T-cell (primary cell): Measurements from ENCODE around the gene SYT5. TPM values are rescaled to one million over a fixed set of nuclear protein-coding genes. Genes with fewer than 3 reads are reported as not detected.

Experiments used
- ATAC-seq, 4 experiments: fragments of 200-7000 bp in 3 of 4; fragments of 150-1000 bp in 1 of 4; cut with Tn5 transposase; replicated peaks in 1 of 4; 1 replicate in 3 of 4; 2 replicates in 1 of 4; pipeline ENCODE4 v1.10.0; 2021; ENCODE audit warnings: moderate library complexity in 3 of 4, mild to moderate bottlenecking in 2 of 4, moderate number of reproducible peaks in 1 of 4
- CTCF ChIA-PET, 2 donors: fragments of 300-600 bp; sonication (Branson Sonifier 250); formaldehyde crosslinking; loops; one replicate each; lab custom pipeline; 2022; ENCODE audit warnings: antibody characterized with exemption in 2 of 2; lab: Charles Lee
- POLR2A ChIA-PET, 2 donors: fragments of 300-600 bp; sonication (Branson Sonifier 250); formaldehyde crosslinking; loops; one replicate each; lab custom pipeline; 2022; ENCODE audit warnings: antibody characterized with exemption in 2 of 2; lab: Charles Lee
- DNase-seq, 35 experiments: peaks; one replicate each; pipeline versions ENCODE4 v3.0.0 to v3.0.0-alpha.2; 2013 to 2023
- H3K27ac ChIP-seq: one replicate; pipeline ENCODE4 v1.5.1; 2013; ENCODE audit warnings: low read length
- H3K27me3 ChIP-seq, 2 experiments: replicated peaks in 1 of 2; 1 replicate in 1 of 2; 2 replicates in 1 of 2; pipeline versions ENCODE4 v1.6.1 to v1.7.0; 2013; ENCODE audit warnings: low read length in 1 of 2, mixed read lengths in 1 of 2; ENCODE audit not compliant: control insufficient read depth in 2 of 2, insufficient read depth in 2 of 2; ENCODE audit errors: extremely low read depth in 1 of 2
- H3K36me3 ChIP-seq, 2 donors: 1 replicate in 1 of 2; 2 replicates in 1 of 2; pipeline versions ENCODE4 v1.6.1 to v1.7.0; 2013; ENCODE audit warnings: low read length in 1 of 2; ENCODE audit not compliant: control insufficient read depth in 2 of 2, insufficient read depth in 1 of 2; ENCODE audit errors: extremely low read depth in 1 of 2
- H3K4me1 ChIP-seq, 2 experiments: 1 replicate in 1 of 2; 2 replicates in 1 of 2; pipeline versions ENCODE4 v1.6.1 to v1.7.0; 2013; ENCODE audit warnings: low read length in 2 of 2, mixed read lengths in 1 of 2; ENCODE audit not compliant: insufficient read depth in 2 of 2, control insufficient read depth in 1 of 2; ENCODE audit errors: extremely low read depth in 1 of 2
- H3K4me3 ChIP-seq, 2 donors: 1 replicate in 1 of 2; 2 replicates in 1 of 2; pipeline versions ENCODE4 v1.5.1 to v1.7.0; 2013; ENCODE audit warnings: mild to moderate bottlenecking in 2 of 2, low read length in 1 of 2, moderate library complexity in 1 of 2; ENCODE audit not compliant: control insufficient read depth in 1 of 2; ENCODE audit errors: extremely low read depth in 1 of 2
- H3K9me3 ChIP-seq: 2 replicates; pipeline ENCODE4 v1.7.0; 2013
- H3K27ac Mint-ChIP-seq, 2 donors: one replicate each; pipeline ENCODE4 v1.8.0; 2020 to 2021; ENCODE audit warnings: mild to moderate bottlenecking in 2 of 2, mixed read lengths in 2 of 2
- H3K27me3 Mint-ChIP-seq, 2 donors: one replicate each; pipeline ENCODE4 v1.8.0; 2021 to 2022; ENCODE audit warnings: mixed read lengths in 2 of 2
- H3K36me3 Mint-ChIP-seq: one replicate; pipeline ENCODE4 v1.8.0; 2021; ENCODE audit warnings: mixed read lengths
- H3K4me1 Mint-ChIP-seq, 3 donors: one replicate each; pipeline ENCODE4 v1.8.0; 2020 to 2022; ENCODE audit warnings: mixed read lengths in 3 of 3, mild to moderate bottlenecking in 1 of 3
- H3K4me3 Mint-ChIP-seq, 3 donors: one replicate each; pipeline ENCODE4 v1.8.0; 2020 to 2022; ENCODE audit warnings: mild to moderate bottlenecking in 3 of 3, mixed read lengths in 3 of 3, moderate library complexity in 3 of 3
- H3K9me3 Mint-ChIP-seq, 3 donors: one replicate each; pipeline ENCODE4 v1.8.0; 2020 to 2022; ENCODE audit warnings: mixed read lengths in 3 of 3
- WGBS: methylation state at CpG from one replicate; pipeline ENCODE4 v1.1.5; 2013; ENCODE audit warnings: missing lambda C conversion rate; ENCODE audit not compliant: insufficient coverage; 5-methylcytosine and 5-hydroxymethylcytosine counted together
- total RNA-seq, 35 experiments: library from RNA in 6 of 35; stranded (reverse) in 6 of 35; fragments of 120-200 nt in 1 of 35; gene quantifications; one replicate each; pipeline versions ENCODE4 v1.2.1 to v1.2.4 and lab custom pipeline; 2013 to 2026

SYT5 gene
- total RNA-seq, 5 donors from 2014 or later (not counting 1 experiment from before 2014, with no cell fraction given), result 2.7 to 2.9 TPM; not detected in 3

GRCh38 chr19:55132453-55133129 is 47.5 kb downstream of the SYT5 start:
- WGBS, result 40% methylated on average over 1 of the region's 14 CpGs
- Histone ChIP-seq H3K27me3 (peaks cover 2 to 68% of the 10 kb centered on the region in 2 experiments), H3K4me3 (no peak overlapping the region), H3K36me3 (no peaks in the 10 kb centered on the region), H3K27ac (no peak overlapping the region), H3K4me1 (no peaks in the 10 kb centered on the region), H3K9me3 (no peaks in the 10 kb centered on the region)
- DNase-seq (no peak), ATAC-seq (no peak)
- POLR2A ChIA-PET, result no interaction called here
- H3K9me3 Mint-ChIP-seq, result no peaks in the 10 kb centered on the region
- no peaks in the 10 kb centered on the region for H3K4me1 Mint-ChIP-seq
- H3K27ac Mint-ChIP-seq, result no peak overlapping the region
- CTCF ChIA-PET, result interaction anchor here in 1 of 2 donors (0.6 to 0.7 kb wide), 3 partner anchors 9 to 486 kb away, joined by 3 to 5 read pairs (median 4); no protein-coding TSS in a partner anchor
- H3K36me3 Mint-ChIP-seq, result no peaks in the 10 kb centered on the region
- H3K4me3 Mint-ChIP-seq, result no peak overlapping the region
- peaks cover 35 to 63% of the 10 kb centered on the region in 2 donors for H3K27me3 Mint-ChIP-seq

GRCh38 chr19:55131421-55131820 is 48.7 kb downstream of the SYT5 start:
- no peak for ATAC-seq
- Mint-ChIP-seq H3K27me3 (peaks cover 42 to 67% of the 10 kb centered on the region in 2 donors), H3K9me3 (no peaks in the 10 kb centered on the region), H3K36me3 (no peaks in the 10 kb centered on the region), H3K4me3 (no peak overlapping the region), H3K4me1 (no peaks in the 10 kb centered on the region), H3K27ac (no peak overlapping the region)
- no peak overlapping the region for H3K27ac ChIP-seq
- no peak overlapping the region for H3K4me3 ChIP-seq
- whole genome bisulfite sequencing, result 96% methylated on average over 10 of the region's 16 CpGs
- ChIA-PET CTCF (no interaction called here), POLR2A (no interaction called here)
- no peaks in the 10 kb centered on the region for H3K36me3 ChIP-seq
- no peaks in the 10 kb centered on the region for H3K4me1 ChIP-seq
- H3K9me3 ChIP-seq, result no peaks in the 10 kb centered on the region
- H3K27me3 ChIP-seq, result peaks cover 2 to 56% of the 10 kb centered on the region in 2 experiments
- no peak for DNase-seq

Other genes starting within 250 kb of the SYT5 start
- gene NLRP7, start 232.8 kb downstream of the SYT5 start, total RNA-seq, result not detected
- 1 to 10 TPM; 1.2 to 9.8 (median 6.5) TPM for gene NLRP2, start 213.9 kb downstream of the SYT5 start, total RNA-seq
- gene GP6, start 142.0 kb downstream of the SYT5 start, total RNA-seq, result under 1 TPM in 4 of 5 donors, not detected in 1; 0.33 to 0.55 (median 0.47) TPM
- gene RDH13, start 117.1 kb downstream of the SYT5 start, total RNA-seq, result 10 to 100 TPM; 12.4 to 35.8 (median 21.6) TPM
- gene EPS8L1, start 104.4 kb downstream of the SYT5 start, total RNA-seq, result 1 to 10 TPM; 1.1 to 3.5 (median 2.0) TPM
- gene PPP1R12C, start 62.7 kb downstream of the SYT5 start, total RNA-seq, result 100 to 1,000 TPM; 129 to 197 (median 173) TPM
- gene TNNT1, start 31.1 kb downstream of the SYT5 start, total RNA-seq, result under 1 TPM in 2 of 5 donors, not detected in 3; 0.36 to 0.76 TPM
- not detected for gene TNNI3, start 22.6 kb downstream of the SYT5 start, total RNA-seq
- gene DNAAF3, start 13.7 kb downstream of the SYT5 start, total RNA-seq, result not detected
- 1 to 10 TPM in 1 of 5 donors, under 1 TPM in 2, not detected in 2; 0.16 to 1.1 (median 0.51) TPM for gene PTPRH, start 29.2 kb upstream of the SYT5 start, total RNA-seq
- 10 to 100 TPM; 10.6 to 22.4 (median 18.2) TPM for gene TMEM86B, start 48.5 kb upstream of the SYT5 start, total RNA-seq
- gene PPP6R1, start 78.7 kb upstream of the SYT5 start, total RNA-seq, result 100 to 1,000 TPM; 173 to 208 (median 194) TPM
- 10 to 100 TPM; 16.8 to 27.6 (median 24.7) TPM for gene HSPBP1, start 99.8 kb upstream of the SYT5 start, total RNA-seq
- gene BRSK1, start 103.7 kb upstream of the SYT5 start, total RNA-seq, result 1 to 10 TPM; 2.9 to 5.8 (median 3.9) TPM
- gene TMEM150B, start 145.1 kb upstream of the SYT5 start, total RNA-seq, result under 1 TPM in 1 of 5 donors, not detected in 4; 0.47 TPM
- gene KMT5C, start 159.6 kb upstream of the SYT5 start, total RNA-seq, result 10 to 100 TPM; 24.4 to 71.8 (median 30.7) TPM
- gene COX6B2, start 174.4 kb upstream of the SYT5 start, total RNA-seq, result under 1 TPM in 2 of 5 donors, not detected in 3; 0.12 to 0.51 TPM
- not detected for gene GARIN5B, start 183.0 kb upstream of the SYT5 start, total RNA-seq
- under 1 TPM in 2 of 5 donors, not detected in 3; 0.53 to 0.96 TPM for gene IL11, start 190.2 kb upstream of the SYT5 start, total RNA-seq
- not detected for gene TMEM190, start 196.5 kb upstream of the SYT5 start, total RNA-seq
- 10 to 100 TPM; 10.8 to 23.2 (median 20.0) TPM for gene TMEM238, start 204.0 kb upstream of the SYT5 start, total RNA-seq
- gene RPL28, start 205.6 kb upstream of the SYT5 start, total RNA-seq, result 1,000 to 10,000 TPM; 3,465 to 4,436 (median 4,286) TPM
- 10 to 100 TPM; 27.5 to 75.2 (median 35.1) TPM for gene UBE2S, start 227.5 kb upstream of the SYT5 start, total RNA-seq